Embryonic facial prominence (tissue), 1 donor: ENCODE measurements around the gene CEP131.

Source experiments
- DNase-seq: peaks from one replicate; pipeline ENCODE4 v3.0.0-alpha.2; 2016; ENCODE audit errors: extremely low spot score

The CEP131 gene

DNA sequence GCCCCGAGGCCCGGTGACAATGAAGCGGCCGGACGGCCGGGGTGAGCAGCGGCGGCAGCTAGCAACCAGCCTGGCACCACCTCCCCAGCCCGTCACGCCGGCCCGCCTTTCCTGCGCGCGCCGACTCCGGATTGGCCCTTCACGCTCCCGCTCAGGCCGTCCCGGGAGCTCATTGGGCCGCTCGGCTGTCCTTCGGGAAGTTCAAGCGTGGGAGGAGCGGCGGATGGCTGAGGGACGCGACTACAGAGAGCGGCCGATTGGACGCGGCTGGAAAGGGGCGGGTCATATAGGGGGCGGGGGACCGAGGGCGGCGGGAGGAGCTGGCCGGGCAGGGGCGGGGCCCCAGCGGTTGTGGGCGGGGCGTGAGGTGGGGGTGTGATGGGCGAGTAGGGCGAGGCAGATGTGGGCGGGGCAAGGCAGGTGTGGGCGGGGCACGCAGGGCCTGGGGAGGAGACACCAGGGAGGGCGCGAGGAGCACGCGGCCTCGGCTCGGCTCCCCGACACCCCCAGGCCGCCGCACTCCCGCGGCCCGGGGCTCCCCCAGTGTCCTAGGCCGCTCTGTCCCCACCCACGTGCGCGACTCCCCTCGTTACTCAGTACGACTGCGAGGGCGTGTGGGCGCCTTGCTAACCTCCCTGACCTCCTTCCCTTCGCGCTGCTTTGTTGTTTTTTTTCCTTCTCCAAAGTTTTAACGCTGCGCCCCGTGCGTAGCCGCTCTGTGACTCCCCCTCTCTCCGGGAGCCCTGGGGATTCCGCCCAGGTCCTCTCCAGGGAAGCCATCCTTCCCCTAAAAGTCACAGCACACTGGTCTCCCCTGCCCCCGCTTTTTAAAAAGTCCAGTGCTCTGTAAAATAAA lies at the start of gene CEP131:
Gene CEP131 (minus strand): TSS at position 60 of the 856 bp plus-strand sequence. CDS start 2,909 bp downstream, outside the sequence.
- peak; percentile 97 for DNase-seq

DNA sequence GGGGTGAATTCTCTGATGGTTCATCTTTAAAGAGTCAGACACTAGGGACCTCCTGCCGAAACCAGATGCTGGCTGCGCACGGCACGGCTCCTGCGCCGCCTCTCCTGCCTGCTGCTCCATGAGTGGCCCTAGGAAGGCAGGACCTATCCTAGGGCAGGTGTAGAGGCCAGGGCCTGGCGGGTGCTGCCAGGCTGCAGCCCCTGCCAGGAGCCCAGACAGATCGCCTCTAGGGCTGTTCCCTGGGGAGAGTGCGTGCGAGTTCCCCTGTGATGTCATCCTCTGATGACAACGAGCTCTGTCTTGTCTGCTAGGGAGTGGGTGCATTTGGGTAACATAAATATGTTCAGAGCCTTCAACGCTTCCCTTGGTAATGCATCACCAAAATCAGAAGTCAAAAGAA lies 48.5 kb upstream of the CEP131 start:
- DNase-seq: no peak

DNA sequence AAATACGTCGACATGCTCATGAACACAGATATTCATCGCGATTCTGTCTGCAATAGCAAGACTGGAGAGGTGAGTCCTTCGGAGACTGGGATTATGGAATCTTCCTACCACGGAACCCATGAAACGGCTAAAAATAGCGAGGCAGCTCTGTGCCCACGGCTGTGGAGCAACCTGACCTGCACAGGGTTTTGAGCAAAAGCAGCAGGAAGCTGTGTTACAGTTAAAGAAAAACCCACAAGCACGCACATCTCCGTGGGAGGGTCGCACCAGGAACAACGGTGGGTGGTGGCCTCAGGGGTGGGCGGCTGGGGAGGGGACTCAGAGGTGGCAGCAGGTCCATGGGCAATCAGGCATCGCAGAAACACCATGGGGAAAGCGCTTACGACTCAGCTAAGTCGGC lies 47.5 kb upstream of the CEP131 start:
- no peak for DNase-seq

DNA sequence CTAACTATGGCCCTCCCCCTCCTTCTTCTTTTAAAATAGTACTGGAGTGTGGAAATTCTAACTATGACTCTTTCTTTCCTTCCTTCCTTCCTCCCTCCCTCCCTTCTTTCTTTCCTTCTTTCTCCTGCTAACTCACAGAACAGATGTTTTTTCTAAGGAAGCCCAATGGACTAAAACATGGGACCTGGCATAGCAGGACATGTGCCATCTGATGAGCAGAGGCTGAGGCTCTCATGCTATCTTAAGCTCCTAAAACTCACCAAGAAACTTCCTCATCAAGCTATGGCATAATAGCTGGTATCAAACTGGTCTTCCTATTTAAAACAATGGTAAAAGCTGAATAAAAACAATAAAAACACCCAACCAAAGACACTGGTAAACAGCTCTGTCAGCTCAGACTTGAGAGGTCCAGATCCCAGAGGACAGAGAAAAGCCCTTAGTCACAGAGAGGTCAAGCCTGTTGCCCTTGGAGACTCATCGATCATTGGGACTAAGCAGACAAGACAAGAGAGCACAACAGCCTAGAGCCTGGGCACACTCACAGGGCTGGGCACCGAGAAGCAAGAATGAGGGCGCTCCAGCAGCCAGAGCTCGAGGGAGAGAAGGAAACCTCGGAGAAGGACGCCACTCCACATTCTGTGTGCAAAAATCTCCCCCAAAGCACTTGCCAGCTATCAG lies 44.8 kb upstream of the CEP131 start:
- no peak for DNase-seq

DNA sequence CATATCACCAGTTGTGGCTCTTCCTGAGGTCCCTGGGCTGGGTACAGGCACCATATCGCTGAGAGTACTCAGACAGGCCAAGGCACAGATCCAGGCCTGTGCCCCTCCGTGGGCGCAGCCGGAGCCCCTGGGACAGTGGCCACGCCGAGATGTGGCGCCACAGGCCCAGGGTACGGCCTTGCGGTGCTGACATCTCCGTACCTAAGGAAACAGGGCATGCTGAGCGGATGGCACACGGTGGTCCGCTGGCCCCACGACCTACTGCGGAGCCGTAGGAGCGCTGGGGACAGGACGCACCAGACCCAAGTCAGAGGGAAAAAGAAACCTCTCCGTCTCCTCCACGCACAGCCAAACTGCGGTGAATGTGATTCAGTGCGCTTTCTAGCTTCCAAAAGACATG lies 42.8 kb upstream of the CEP131 start:
- no peak for DNase-seq

DNA sequence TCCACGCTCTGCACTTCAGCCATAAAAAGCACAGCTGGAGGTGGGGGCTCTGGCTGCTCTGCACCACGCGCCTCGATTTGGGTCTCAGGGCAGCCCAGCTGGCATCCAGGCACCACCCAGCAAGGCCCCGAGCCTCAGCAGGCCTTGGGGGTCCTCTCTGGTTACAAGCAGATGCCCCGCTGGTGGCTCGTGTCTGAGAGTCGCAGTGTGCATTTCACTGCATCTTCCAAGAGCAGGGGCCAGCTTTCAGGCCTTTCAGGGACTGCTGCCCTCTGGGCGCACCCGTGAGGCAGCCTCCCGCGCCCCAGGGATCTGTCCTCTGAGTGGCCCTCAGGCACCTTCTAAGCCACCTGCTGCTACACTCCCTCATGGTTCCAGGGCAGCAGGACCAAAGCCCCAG lies 41.9 kb upstream of the CEP131 start:
- DNase-seq: no peak

GRCh38 chr17:81263371-81264181 lies 40.8 kb upstream of the CEP131 start:
- DNase-seq: no peak

DNA sequence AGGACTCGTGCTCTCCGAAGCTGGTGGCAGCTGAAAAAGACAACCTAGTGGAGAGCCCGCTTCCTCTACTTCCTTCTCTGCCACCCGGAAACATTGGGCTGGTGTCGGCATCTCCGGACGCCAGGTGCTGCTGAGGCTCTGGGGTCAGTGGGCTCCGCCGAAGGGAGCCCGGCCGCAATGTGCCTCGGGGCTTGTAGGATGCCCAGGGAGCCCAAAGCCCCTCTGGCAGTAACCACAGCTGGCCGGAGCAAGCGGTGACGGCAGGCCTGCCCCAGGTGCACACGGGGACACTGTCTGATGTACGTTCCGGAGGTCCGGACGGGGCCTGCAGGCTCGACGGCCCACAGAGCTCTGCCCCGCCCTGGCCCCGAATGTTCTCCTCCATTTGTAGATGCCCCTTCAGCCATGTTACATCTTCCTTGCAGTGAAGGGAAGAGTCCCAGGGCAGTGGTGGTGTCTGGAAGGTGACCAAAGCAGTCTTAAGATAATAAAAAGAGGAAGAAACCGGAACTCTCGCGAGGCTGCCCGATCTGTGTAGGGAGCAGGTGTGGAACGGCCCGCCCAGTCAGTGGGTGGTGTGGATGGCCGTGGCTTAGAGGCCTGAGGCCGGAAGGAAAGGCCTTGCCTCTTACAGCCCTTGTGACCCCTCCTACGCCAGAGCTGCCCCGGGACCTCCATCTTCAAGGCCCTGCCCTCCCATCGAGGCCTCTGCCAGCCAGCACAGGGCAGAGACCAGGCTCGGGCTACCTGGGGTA lies 39.0 kb upstream of the CEP131 start:
- no peak for DNase-seq

DNA sequence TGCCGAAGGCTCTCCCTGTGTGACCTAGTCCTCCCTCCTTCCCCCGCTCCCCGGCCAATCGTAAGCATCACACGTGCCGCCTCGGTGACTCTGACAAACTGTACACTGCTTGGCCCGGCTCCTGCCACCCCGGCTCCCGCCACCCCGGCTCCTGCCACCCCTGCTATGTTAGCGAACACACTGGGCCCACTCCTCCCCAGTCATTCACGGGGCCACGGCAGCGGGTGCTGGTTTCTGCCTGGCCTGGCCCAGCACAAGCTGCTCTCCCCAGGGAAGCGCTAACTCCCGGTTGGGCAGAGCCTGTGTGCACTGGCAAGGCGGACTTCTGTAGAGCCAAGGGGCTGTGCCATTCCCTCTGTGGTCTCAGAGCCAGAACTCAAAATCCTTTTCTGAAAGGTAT lies 38.3 kb upstream of the CEP131 start:
- no peak for DNase-seq

DNA sequence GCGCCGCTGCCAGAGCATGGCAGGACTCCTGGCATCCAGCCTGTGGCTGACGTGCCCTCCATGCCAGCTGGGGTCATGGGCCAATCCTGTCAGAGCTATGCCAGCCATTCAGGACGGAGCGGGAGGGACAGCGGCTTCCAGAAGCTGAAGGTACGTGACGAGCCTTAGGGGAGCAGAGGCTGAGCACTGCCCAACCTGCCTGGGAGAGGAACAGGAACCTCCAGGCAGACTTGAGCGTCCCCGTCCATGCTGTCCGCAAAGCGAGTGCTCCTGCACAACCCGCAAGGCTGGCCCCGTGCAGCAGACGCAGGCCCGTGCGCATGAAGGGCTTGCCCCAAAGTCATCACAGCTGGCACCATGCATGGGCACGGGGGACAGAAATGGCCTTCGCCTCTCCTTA lies 37.9 kb upstream of the CEP131 start:
- DNase-seq: no peak

- DNase-seq: no peak
These were observed 37.4 kb upstream of the CEP131 start for GRCh38 chr17:81260171-81260570.

DNA sequence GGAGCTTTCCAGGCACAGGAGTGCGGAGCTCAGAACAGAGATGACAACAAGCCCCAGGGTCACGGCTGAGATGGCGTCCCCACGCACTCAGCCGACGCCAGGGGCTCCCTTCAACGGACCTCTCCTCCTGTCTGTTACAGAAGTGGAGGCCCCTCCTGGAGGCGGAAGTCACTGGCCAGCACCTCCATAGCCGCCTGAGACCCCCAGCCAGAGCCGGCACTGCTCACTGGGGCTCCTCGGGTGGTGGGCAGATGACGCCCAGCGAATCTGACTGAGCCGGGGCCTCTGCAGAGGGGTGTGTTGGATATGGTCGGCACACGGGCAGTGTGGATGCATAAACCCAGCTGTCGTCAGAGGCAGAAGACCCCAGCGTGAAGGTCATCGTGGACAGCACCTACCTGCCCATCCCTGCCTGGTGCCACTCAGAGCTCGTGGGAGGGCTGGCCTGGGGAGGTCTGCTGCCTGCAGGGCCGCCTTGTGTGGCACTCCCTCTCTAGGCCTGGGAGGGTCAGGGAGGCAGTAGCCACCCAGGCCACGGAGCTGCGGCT lies 36.4 kb upstream of the CEP131 start:
- no peak for DNase-seq

- DNase-seq: no peak
These were observed 35.5 kb upstream of the CEP131 start for GRCh38 chr17:81258292-81258691.

GRCh38 chr17:81257533-81257932 lies 34.8 kb upstream of the CEP131 start:
- no peak for DNase-seq

DNA sequence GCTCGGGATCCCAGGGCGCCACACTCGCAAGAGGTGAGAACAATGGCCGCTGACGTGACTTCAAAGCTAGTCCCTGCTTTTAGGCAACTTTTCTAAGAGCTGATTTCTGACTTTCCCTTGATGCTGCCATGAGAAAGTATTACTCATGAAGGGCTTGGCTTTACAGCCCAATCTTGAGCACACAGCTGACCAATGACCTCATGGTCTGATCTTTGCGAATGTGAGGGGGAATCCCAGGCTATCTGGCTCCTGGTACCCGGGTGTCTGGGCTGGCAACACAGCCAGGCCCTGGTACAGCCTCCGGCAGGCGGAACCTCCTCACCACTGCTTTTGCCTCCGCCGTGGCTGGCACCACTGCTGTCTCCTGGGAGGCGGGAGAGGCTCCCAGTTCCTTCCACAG lies 33.9 kb upstream of the CEP131 start:
- DNase-seq: no peak

GRCh38 chr17:81254955-81255717 lies 32.4 kb upstream of the CEP131 start:
- no peak for DNase-seq

DNA sequence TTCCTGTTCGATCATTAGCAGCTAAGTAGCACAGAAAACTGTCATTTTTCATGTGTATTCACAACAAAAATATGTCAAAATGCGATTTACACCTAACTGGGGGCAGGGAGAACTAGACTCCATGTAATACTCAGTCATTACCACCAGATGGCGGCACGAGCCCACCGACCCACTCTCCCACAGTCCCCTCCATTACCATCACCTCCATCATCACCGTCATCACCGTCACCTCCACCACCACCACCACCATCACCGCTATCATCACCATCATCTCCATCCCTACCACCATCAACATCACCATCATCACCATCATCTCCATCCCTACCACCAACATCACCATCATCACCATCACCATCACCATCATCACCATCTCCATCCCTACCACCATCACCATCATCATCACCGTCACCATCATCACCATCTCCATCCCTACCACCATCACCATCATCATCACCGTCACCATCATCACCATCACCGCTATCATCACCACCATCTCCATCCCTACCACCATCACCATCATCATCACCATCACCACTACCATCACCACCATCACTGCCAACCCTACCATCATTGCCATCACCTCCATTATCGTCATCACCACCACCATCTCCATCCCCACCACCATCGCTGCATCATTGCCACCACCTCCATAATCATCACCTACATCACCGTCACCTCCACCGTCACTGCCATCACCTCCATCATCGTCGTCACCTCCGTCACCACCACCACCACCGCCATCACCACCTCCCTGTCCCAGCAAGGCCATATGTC lies 30.8 kb upstream of the CEP131 start:
- DNase-seq: no peak

- no peak for DNase-seq
These were observed 30.2 kb upstream of the CEP131 start for GRCh38 chr17:81252987-81253329.

- DNase-seq: no peak
These were observed 29.7 kb upstream of the CEP131 start for GRCh38 chr17:81252326-81252986.
